ENCODE measurements around the gene ZIC5.
"Not testable (repeated sequence)": the region's sequence is repeated elsewhere in the genome, so short reads cannot be mapped to it uniquely, and the experiment has no call there.

The ZIC5 gene

GRCh38 chr13:99955747-99956472 is 15.7 kb downstream of the ZIC5 start:
- no peak overlapping the region for H3K27ac ChIP-seq
- TF ChIP-seq CTCF (conservative IDR thresholded peaks at IDR 0.05; ENCODE audit: low read depth), result no peak
- ChIA-PET POLR2A (ENCODE audit: low non-redundant PET) (no interaction called here), CTCF (no interaction called here)
- no peak for DNase-seq (ENCODE audit: low spot score)

GRCh38 chr13:99955107-99955746 is 16.3 kb downstream of the ZIC5 start:
- POLR2A ChIA-PET (ENCODE audit: low non-redundant PET), result no interaction called here
- DNase-seq (ENCODE audit: low spot score), result no peak
- CTCF ChIA-PET, result no interaction called here
- H3K27ac ChIP-seq, result no peak overlapping the region
- TF ChIP-seq CTCF (conservative IDR thresholded peaks at IDR 0.05; ENCODE audit: low read depth), result no peak

- no peak for DNase-seq (ENCODE audit: low spot score)
- CTCF ChIA-PET, result no interaction called here
- TF ChIP-seq CTCF (conservative IDR thresholded peaks at IDR 0.05; ENCODE audit: low read depth), result no peak
- no peak overlapping the region for H3K27ac ChIP-seq
- POLR2A ChIA-PET (ENCODE audit: low non-redundant PET), result no interaction called here
These were observed 18.3 kb downstream of the ZIC5 start for GRCh38 chr13:99953138-99953755.

GRCh38 chr13:99951666-99952065 is 19.9 kb downstream of the ZIC5 start:
- H3K27ac ChIP-seq; POLR2A ChIA-PET (ENCODE audit: low non-redundant PET); DNase-seq (ENCODE audit: low spot score): not testable (repeated sequence)
- CTCF ChIA-PET, result interaction anchor here (0.6 kb wide), 1 partner anchor 12 kb away, joined by 3 read pairs; no protein-coding TSS in a partner anchor

GRCh38 chr13:99949679-99950413 is 21.7 kb downstream of the ZIC5 start:
- ChIA-PET POLR2A (ENCODE audit: low non-redundant PET) (no interaction called here), CTCF (interaction anchor here (0.6 kb wide), 2 partner anchors 49 to 194 kb away, joined by 3 read pairs; no protein-coding TSS in a partner anchor)
- no peak for TF ChIP-seq CTCF (conservative IDR thresholded peaks at IDR 0.05; ENCODE audit: low read depth)
- H3K27ac ChIP-seq, result no peak overlapping the region
- DNase-seq (ENCODE audit: low spot score), result no peak

- no peak for TF ChIP-seq CTCF (conservative IDR thresholded peaks at IDR 0.05; ENCODE audit: low read depth)
- CTCF ChIA-PET, result interaction anchor here (0.6 kb wide), 3 partner anchors 25 to 194 kb away, joined by 3 read pairs; no protein-coding TSS in a partner anchor
- POLR2A ChIA-PET (ENCODE audit: low non-redundant PET), result no interaction called here
- H3K27ac ChIP-seq, result no peak overlapping the region
- no peak for DNase-seq (ENCODE audit: low spot score)
These were observed 22.5 kb downstream of the ZIC5 start for GRCh38 chr13:99948907-99949678.

All from RWPE1 (cell line).